DMS53 (cell line): ENCODE results near the gene EID1.
"Not testable (repeated sequence)": the region's sequence is repeated elsewhere in the genome, so short reads cannot be mapped to it uniquely, and the experiment has no call there.

ENCODE experiments used
- DNase-seq: peaks from one replicate; lab custom pipeline; 2025; lab: John Stamatoyannopoulos, UW

The EID1 gene

DNA sequence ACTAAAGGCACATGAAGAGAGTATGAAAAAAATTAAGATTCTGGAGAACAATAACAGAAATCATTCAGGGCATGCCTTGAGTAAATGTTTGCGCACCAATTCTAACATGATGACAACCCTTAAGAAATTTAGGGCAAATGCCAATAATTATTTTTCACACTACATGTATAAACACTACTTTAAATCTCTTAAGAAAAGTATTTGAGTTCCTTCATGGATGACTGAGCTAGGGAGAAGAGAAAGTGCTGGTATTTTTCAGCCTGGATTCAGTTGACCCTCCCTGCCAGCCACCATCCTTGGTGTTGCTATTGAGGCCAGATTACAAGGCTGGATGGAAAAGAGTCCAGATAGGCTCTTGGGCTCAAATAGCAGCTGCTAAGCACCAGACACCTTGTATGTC is 8.0 kb upstream of the EID1 start:
- DNase-seq, result no peak

DNA sequence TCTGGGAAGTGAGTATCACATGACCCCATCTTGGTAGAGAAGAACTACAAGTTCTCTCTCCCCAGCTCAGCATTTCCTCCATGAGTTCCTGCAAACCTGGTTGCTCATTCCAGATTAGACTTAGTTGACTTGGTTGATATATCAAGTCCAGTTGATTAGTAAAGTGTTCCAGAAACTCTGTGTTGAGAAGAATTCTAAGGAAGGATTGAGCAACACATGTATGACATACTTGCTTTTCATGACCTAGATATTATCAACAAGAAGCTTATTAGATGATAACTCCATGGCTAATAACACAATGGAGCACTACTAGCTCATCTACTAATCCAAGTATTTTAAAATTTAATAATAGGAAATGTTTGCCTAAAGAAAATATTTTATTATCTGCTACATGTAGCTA is 6.4 kb upstream of the EID1 start:
- no peak for DNase-seq

DNA sequence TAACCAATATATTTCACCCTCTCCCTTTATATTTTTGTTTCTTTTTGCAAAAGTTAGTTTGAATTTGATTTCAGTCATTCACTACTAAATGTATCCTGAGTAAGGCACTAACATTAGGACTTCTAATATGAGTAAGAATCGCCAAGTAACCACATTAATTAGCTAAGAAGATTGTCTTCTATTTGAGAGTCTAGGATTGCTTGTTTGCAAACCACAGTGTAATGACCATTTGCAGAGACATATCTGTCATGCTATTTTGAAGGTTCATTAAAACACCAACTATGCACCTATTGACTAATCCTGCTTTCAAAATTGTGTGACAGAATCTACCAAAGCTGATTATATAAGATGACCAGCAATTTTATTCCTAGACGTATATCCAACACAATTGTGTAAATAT is 5.3 kb upstream of the EID1 start:
- no peak for DNase-seq

DNA sequence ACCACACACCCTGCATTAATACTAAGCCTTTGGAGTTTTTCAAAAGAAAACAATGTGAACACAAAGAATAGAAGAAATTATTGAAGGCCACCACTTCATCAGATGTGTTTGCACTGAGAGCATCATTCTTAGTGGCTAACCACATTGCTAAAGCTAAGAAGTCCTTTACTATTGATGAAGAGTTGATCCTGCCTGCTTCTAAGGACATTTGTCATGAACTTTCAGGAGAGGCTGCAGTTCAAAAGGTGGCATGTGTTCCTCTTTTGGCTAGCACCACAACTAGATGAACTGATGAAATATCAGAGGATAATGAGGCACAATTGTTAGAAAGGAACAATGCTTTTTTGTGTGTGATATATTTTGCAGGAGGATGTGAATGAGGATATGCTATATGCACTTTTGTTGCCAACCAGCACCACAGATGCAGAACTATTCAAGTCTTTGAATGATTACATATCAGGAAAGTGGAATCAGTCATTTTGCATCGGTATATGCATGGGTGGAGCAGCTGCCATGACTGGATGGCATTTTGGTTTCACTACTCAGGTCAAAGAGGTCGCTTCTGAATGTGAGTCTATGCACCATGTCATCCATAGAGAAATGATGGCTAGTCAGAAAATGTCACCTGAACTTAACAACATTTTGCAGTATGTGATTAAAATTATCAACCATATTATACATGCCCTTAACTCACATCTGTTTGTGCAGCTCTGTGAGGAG is 2.5 kb upstream of the EID1 start:
- DNase-seq, result no peak

DNA sequence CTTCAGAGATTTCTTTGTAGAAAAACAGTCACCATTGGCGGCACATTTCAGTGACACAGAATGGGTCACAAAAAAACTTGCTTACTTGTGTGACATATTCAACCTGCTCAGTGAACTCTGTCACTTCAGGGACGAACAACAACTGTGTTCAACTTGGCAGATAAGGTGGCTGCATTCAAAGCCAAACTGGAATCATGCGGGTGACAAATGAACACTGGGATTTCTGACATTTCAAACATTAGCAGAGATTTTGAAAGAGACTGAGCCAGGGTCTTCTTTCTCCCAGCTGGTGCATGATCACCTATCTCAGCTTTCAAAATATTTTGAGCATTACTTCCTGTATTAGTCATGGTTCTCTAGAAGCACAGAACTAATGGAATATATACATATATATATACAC is 1.9 kb upstream of the EID1 start:
- no peak for DNase-seq

DNA sequence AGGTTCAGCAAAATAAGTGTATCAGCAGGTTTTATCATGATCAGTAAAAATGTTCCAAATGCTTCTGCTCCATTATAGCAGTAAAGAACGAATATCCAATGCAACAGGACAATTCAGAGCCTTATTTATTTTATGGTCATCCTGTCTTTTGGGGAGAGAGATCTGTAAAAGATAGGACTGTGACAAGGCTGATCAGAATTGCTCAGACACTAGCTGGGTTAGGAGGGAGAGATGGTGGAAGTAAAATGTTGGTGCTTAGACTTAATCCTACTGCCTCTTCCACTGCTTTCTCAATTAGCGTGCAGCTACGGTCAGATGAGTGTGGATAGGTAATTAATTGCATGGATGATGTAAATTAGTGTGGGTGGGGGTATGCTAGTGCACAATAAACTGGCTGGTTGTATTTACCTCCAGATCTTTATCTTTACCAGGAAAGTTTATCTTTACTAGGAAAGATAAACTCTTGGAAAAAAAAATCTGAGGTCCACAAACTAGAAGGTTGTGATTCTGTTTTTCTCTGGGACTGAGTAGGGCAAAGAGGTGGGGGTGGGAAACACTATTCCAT is 2.2 kb downstream of the EID1 start:
- DNase-seq, result no peak

DNA sequence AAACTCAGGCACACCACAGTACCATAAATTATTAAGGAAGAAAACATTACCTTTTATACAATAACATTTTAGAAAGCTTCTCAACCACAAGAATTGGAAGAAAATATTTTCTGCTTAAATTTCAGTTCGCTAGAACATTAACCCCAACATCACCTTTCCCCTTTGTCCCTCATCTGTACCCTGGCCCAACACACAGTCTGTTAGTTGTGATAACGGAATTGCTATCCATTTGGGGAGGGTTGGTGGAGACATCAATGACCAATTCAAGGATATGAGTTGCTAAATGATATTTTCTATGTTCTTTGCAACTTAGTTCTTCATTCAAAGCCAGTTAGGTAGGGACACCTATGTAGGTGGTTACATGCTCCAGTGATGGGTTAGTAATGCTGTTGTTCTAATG is 5.8 kb downstream of the EID1 start:
- DNase-seq, result no peak

DNA sequence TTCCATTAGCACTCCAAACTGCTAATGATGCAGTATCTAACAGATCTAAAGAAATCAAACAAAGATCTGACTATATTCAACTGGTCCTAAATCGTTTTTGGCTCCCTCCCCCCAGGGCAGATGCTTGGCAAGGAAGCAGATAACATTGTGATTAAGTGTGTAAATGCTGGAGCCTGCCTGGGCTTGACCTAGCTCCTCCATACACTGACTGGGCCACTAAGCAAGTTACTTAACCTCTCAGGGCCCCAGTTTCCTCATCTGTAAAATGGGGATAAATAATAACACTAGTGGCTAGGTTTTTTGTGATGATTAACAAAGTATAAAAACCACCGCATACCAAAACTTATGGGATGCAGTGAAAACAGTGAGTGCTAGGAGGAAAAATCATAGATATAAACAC is 9.2 kb downstream of the EID1 start:
- peak; percentile 25 for DNase-seq

DNA sequence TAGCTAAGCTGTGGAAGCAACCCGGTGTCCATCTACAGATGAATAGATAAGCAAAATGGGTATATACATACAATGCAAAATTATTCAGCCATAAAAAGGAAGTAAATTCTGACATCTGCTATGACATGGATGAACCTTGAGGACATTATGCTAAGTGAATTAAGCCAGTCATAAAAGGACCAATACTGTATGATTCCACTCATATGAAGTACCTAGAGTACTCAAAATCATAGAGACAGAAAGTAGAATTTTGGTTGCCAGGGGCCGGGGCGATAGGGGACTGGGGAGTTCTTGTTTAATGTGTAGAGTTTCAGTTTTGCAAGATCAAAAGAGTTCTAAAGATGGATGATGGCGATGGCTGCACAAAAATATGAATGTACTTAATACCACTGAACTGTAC is 10.3 kb downstream of the EID1 start:
- no peak for DNase-seq

DNA sequence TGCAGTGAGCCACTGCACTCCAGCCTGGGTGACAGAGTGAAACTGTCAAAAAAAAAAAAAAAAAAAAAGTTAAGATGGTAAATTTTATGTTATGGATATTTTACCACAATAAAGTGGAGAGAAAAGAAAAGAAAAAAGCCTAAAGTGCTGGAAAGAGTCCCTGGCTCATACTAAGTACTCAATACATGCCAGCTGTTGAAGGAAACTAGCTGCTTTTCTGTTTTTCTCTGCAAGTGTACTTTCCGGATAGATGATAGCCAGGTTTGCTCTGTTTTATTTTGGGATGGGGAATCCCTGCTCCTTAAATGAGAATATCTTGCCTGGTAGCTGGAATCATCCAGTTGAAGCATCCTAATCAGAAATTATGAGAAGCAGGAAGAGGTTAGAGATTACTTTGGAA is 10.9 kb downstream of the EID1 start:
- no peak for DNase-seq

DNA sequence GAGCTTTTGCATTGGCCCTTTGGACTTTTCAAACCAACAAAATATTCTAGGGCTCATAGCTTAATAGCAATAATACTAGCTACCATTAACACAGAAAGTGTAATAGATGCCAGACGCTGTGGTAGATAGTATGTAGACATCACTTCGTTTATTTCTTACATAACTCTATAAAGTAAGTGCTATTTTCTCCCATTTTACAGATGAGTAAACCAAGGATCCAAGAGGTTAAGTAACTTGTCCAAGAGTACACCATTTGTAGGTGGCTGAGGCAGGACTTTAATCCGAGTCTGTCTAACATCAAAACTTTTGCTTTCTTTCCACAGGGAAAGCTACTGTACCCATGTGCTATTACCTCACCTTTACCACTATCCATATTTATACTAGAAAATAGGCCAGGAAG is 12.0 kb downstream of the EID1 start:
- DNase-seq, result no peak

DNA sequence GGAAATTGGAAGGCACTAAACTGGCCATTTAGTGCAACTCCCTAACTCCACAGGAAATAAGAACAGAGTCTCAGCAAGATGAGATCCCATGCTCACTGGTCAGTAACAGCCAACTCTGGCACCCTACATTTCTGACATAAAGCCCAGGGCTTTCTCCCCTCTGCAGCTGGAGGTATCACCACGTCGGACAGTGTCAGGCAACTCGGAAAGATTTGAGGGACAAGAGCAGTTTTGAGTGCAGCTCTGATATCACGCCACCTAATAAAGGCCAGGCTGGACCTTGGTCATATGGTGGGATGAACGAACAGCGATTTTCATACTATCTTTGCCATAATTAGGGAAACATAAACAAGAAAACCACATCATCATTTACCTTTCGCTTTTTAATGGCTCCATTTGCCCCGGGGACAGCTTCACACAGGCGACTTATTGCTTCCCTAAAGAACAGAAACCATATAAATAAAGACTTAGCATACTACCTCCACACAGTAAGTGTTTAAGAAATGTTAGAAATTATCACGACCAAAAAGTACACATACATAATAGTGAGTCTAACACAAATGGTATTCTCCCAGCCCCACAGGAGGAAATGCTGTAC is 12.5 kb downstream of the EID1 start:
- DNase-seq, result no peak

DNA sequence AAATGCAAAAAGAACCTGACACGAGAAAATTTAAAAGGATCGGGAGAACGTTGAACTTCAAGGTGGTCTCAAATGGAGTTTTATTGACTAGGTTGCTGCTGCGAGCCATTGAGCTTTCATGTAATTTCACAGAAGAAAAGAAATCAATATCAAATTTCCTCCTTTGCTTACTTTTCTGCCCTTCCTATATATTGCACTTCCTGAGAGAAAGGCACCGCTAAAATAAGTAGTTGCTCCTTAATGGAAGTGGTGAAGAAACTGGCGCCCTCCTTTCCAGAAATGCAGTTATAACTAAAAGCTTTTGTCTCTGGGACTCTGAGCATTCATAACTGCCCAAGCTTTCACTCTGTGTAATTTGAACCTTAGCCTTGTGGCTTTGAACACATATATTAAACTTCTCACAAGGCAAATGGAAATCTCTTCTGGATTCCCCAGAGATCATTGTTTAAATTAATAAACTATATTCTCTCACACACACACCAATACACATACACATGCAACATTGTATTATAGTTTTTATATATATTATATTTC is 13.4 kb downstream of the EID1 start:
- no peak for DNase-seq

DNA sequence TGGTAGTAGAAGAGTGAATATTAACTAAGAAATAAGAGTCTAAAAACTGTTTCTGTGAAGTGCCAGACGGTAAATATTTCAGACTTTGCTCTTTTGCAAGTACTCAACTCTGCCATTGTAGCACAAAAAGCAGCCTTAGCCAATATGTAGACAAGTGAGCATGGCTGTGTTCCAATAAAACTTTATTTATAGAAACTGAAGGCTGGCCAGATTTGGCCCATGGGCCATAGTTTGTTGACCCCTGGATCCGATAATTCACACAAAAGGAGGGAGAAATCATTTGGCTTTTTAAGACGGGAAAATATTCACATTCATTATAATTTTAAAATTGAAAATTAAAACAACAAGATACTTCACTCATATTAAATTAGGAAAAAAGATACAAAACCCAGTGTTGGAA is 15.4 kb downstream of the EID1 start:
- no peak for DNase-seq

DNA sequence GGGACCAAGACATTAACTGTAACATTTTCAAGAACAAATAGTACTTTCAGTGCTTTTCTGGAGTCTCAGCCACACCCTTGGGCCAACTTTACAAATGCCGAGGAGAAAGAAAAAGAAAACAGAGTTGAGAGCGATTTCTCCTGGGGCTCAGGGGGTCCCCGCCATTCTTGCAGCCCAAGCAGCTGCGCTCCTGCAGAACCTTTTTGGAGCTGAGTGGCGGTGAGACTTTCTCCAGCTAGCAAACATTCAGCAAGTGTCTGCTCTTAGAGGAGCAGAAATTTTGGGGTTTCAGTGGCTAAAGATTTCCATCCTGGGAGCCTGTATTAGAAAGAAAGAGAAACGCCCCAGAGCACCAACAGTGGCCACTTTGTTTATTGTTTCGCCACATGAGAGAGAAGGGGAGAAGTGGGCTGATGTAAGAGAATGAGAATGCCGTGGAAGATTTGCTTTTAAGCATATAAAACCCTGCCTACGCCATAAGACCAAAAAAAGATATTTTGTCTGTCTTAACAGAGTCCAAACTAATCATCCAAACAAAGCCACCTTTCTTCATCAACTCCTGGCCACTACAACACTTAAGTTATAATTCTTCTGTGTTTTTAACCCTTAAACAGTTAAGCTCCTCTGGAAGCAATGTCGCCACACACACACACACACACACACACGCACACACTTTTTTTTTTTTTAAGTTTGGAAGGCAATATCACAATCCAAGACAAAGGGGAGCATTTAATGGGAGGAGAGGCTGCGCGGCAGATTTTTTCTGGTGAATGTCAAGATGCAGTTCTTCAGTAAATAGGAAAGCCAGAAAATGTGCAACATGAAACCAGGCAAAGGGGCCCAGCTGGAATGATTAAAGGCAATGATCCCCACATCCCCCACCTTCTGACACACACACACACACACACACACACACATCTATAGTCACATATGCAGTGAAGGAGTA is 19.2 kb downstream of the EID1 start:
- no peak for DNase-seq

DNA sequence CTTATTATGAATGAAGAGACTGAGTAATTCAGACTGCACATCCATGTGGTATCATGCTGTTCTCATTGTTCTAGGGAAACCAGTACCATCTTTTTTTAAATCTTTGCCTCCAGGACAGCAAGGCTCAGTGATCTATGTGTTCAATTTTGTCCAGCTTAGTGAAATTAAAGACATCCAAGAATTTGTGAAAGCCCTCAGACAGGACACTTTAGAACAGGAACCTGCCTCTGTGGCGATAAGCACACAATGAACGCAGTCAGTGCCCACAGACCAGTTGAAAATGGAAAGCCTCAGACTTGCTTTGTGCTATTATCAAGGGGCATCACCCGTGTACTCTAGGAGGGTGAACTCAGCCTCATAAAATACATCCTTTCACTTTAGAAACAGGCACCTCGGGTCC is 20.1 kb downstream of the EID1 start:
- DNase-seq, result no peak

DNA sequence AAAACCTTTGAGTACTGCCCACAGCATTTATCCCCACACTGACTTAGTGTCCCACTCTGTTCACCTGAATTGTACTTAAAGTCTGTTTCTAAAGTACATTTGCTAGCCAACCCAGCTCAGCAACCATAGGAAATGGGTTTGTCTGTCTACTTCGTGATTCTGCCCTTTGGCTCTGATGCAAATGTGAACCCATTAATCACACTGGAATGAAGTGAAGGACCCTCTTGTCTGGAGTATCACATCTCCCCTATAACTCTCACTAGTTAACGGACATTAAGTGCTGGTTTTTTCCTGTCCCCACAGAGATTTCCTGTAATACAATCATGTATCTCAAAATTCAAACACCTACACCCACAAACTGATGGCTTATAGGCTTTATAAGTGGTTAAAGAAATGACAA is 20.5 kb downstream of the EID1 start:
- no peak for DNase-seq

DNA sequence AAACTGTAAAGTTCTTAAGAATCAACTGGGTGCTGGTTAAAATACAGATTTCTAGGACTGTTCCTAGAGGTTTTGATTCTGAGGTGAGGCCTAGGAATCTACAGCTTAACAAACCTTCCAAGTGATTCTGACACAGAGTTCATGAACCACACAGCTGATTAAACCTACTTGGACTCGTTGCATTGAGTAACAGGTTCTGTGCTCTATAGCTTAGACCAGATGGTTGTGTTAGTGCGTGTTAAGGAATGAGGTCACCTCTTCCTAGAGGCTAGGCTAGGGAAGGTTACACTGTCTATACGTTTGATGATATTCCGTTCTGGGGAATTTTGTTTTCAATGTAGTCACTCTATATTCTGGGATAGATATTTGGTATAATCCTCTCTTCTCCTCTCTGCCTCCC is 21.9 kb downstream of the EID1 start:
- no peak for DNase-seq

DNA sequence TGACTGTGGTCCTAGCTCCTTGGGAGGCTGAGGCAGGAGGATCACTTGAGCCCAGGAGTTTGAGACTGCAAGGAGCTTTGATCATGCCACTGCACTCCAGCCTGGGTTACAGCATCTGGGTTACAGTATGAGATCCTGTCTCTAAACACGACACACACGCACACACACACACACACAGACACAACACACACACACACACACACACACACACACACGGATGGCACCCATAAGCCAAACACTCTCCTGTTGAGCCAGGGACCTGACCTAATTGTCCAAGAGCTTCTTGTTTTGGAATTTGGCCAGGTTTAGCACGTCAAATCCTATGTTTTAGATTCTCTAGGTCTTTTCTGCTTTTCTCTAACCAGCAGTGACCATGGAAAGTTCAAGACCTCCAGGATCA is 26.8 kb downstream of the EID1 start:
- no peak for DNase-seq

DNA sequence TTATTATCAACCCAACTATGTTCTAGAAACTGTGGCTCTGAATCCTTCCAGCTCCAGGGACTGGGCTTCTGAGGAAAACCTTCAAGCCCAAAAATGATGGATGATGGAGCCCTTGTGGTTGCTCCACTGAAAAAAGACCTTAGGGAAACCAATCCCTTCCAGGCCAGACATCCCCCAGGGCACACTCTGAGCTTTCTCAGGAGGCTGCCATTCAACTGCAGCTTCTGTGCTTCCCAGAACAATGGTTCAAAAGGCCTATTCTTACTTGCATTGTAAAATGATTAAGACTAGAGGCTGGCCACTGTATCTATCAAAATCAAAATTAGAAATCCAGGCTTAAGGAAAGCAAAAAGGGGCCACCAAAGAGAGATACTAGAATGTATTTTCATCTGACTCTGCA is 27.3 kb downstream of the EID1 start:
- no peak for DNase-seq

DNA sequence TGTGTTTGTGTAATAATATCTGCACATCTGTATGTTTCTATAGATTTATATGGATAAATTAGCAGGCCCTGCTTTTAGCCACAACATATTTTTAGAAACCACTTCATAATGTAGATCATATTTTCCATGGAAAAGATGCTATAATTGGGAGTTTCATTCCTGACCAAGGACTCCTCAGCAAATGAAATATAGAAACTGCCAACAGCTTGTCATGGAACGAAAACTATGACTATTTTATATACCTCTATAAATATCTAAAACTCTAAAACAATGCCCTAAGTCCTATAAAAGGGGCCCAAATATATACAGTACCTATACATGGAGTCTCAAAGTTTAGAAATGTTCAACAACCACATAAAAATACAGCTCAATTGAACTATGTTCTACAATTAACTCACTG is 27.9 kb downstream of the EID1 start:
- no peak for DNase-seq

DNA sequence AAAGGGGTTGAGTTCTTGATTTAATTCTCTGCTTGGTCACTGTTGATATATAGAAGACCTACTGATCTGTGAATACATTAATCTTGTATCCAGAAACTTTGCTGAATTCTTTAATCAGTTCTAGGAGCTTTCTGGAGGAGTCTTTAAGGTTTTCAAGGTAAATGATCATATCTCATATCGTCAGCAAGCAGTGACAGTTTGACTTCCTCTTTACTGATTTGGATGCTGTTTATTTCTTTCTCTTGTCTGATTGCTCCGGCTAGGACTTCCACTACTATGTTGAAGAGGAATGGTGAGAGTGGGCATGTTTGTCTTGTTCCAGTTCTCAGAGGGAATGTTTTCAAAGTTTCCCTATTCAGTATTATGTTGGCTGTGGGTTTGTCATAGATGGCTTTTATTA is 31.4 kb downstream of the EID1 start:
- not testable (repeated sequence) for DNase-seq

DNA sequence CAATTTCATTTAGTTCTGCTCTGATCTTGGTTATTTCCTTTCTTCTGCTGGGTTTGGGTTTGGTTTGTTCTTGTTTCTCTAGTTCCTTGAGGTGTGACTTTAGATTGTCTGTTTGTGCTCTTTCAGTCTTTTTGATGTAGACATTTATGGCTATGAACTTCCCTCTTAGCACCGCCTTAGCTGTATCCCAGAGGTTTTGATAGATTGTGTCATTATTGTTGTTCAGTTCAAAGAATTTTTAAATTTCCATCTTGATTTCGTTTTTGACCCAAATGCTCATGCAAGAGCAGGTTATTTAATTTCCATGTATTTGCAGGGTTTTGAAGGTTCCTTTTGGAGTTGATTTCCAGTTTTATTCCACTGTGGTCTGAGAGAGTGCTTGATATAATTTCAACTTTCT is 32.6 kb downstream of the EID1 start:
- not testable (repeated sequence) for DNase-seq
